H1 (cell line): ENCODE results near the gene PAX5. TPM values are rescaled to one million over a fixed set of nuclear protein-coding genes. Genes with fewer than 3 reads are reported as not detected.

ENCODE experiments used
- CTCF ChIA-PET: fragments of 300-600 bp; sonication (Branson Sonifier 250); formaldehyde crosslinking; loops from one replicate; lab custom pipeline; 2021; ENCODE audit not compliant: partially characterized antibody; lab: Charles Lee
- POLR2A ChIA-PET: fragments of 300-600 bp; sonication (Branson Sonifier 250); formaldehyde crosslinking; loops from one replicate; lab custom pipeline; 2021; ENCODE audit warnings: inconsistent platforms; ENCODE audit not compliant: partially characterized antibody; lab: Charles Lee
- DNase-seq, 2 experiments: peaks; one replicate each; pipeline versions ENCODE4 v3.0.0 to v3.0.0-alpha.2; 2010 to 2022; ENCODE audit warnings: low spot score in 2 of 2, low read depth in 1 of 2, mixed read lengths in 1 of 2
- FAIRE-seq: peaks from 2 replicates; lab custom pipeline; 2011; peaks lifted over from hg19 to GRCh38; lab: Jason Lieb, UNC
- H2AFZ ChIP-seq: 2 replicates; pipeline ENCODE4 v1.8.1; 2012; ENCODE audit warnings: low read length, inconsistent platforms
- H2AK5ac ChIP-seq: 2 replicates; pipeline ENCODE4 v1.6.1; 2013; ENCODE audit warnings: low read depth, low read length
- H2BK120ac ChIP-seq: replicated peaks from 2 replicates; pipeline ENCODE3; 2013; ENCODE audit warnings: low read depth, low read length, inconsistent platforms
- H2BK12ac ChIP-seq: 2 replicates; pipeline ENCODE4 v1.6.1; 2013; ENCODE audit warnings: low read depth, low read length
- H2BK15ac ChIP-seq: 2 replicates; pipeline ENCODE4 v1.6.1; 2013; ENCODE audit warnings: low read length
- H2BK20ac ChIP-seq: 2 replicates; pipeline ENCODE4 v1.6.1; 2013; ENCODE audit warnings: low read length
- H2BK5ac ChIP-seq: 2 replicates; pipeline ENCODE4 v1.6.1; 2013; ENCODE audit warnings: low read depth, low read length
- H3K14ac ChIP-seq: 2 replicates; pipeline ENCODE4 v1.6.1; 2013; ENCODE audit warnings: inconsistent platforms; ENCODE audit not compliant: insufficient read length
- H3K18ac ChIP-seq: 2 replicates; pipeline ENCODE4 v1.6.1; 2013; ENCODE audit warnings: low read length; ENCODE audit errors: extremely low read depth
- H3K23ac ChIP-seq: 2 replicates; pipeline ENCODE4 v1.6.1; 2013; ENCODE audit warnings: inconsistent platforms; ENCODE audit not compliant: insufficient read length
- H3K23me2 ChIP-seq: 2 replicates; pipeline ENCODE4 v1.6.1; 2013; ENCODE audit warnings: low read depth, low read length
- H3K27ac ChIP-seq: 2 replicates; pipeline ENCODE4 v1.6.1; 2011; ENCODE audit warnings: low read depth, low read length, inconsistent platforms
- H3K27me3 ChIP-seq, 4 experiments: replicated peaks in 1 of 4; 1 replicate in 1 of 4; 2 replicates in 3 of 4; pipeline versions ENCODE4 v1.6.1 to v1.8.1; 2011 to 2013; ENCODE audit warnings: low read length in 3 of 4, mild to moderate bottlenecking in 3 of 4, inconsistent platforms in 2 of 4, mixed read lengths in 2 of 4, moderate library complexity in 1 of 4; ENCODE audit not compliant: control insufficient read depth in 3 of 4, insufficient read depth in 3 of 4; ENCODE audit errors: extremely low read depth in 1 of 4
- H3K36me3 ChIP-seq, 4 experiments: 2 replicates each; pipeline versions ENCODE4 v1.6.1 to v1.8.1; 2011 to 2013; ENCODE audit warnings: mild to moderate bottlenecking in 4 of 4, low read length in 3 of 4, moderate library complexity in 2 of 4, control low read depth in 1 of 4, inconsistent platforms in 1 of 4; ENCODE audit not compliant: insufficient read depth in 4 of 4, control insufficient read depth in 2 of 4
- H3K4ac ChIP-seq: replicated peaks from 2 replicates; pipeline ENCODE3; 2013; ENCODE audit warnings: low read length, low read depth, mixed read lengths, inconsistent platforms; ENCODE audit not compliant: insufficient read length
- H3K4me1 ChIP-seq, 4 experiments: replicated peaks in 1 of 4; 1 replicate in 1 of 4; 2 replicates in 3 of 4; pipeline versions ENCODE4 v1.6.1 to v1.8.1; 2011 to 2013; ENCODE audit warnings: low read length in 3 of 4, inconsistent platforms in 2 of 4, mixed read lengths in 1 of 4; ENCODE audit not compliant: insufficient read depth in 4 of 4, control insufficient read depth in 3 of 4
- H3K4me2 ChIP-seq, 2 experiments: 2 replicates each; pipeline versions ENCODE4 v1.6.1 to v1.8.1; 2011 to 2013; ENCODE audit warnings: low read depth in 2 of 2, low read length in 2 of 2, control low read depth in 1 of 2, inconsistent platforms in 1 of 2, mild to moderate bottlenecking in 1 of 2; ENCODE audit not compliant: insufficient read depth in 1 of 2
- H3K4me3 ChIP-seq, 4 experiments: fragments of 200-600, 300-600 bp in 1 of 4; sonication (generic), shearing (Covaris generic), sonication (Bioruptor Twin) in 1 of 4; 2 replicates each; pipeline versions ENCODE4 v1.5.1 to v1.8.1; 2011 to 2016; ENCODE audit warnings: low read length in 4 of 4, low read depth in 3 of 4, control low read depth in 2 of 4, inconsistent platforms in 2 of 4, mild to moderate bottlenecking in 2 of 4, mixed read lengths in 1 of 4, moderate library complexity in 1 of 4; ENCODE audit not compliant: insufficient read depth in 2 of 4; ENCODE audit errors: extremely low read depth in 1 of 4
- H3K56ac ChIP-seq: replicated peaks from 2 replicates; pipeline ENCODE3; 2013; ENCODE audit warnings: low read depth, mild to moderate bottlenecking, mixed read lengths, low read length, inconsistent platforms; ENCODE audit not compliant: insufficient read length
- H3K79me1 ChIP-seq: 2 replicates; pipeline ENCODE4 v1.6.1; 2013; ENCODE audit warnings: low read depth, low read length, control low read depth
- H3K79me2 ChIP-seq, 2 experiments: 2 replicates each; pipeline versions ENCODE4 v1.6.1 to v1.8.1; 2012 to 2013; ENCODE audit warnings: low read length in 2 of 2, mild to moderate bottlenecking in 2 of 2, inconsistent platforms in 1 of 2; ENCODE audit not compliant: insufficient read depth in 2 of 2, control insufficient read depth in 1 of 2
- H3K9ac ChIP-seq, 4 experiments: replicated peaks in 1 of 4; 1 replicate in 1 of 4; 2 replicates in 3 of 4; pipeline versions ENCODE4 v1.6.1 to v1.8.1; 2011 to 2013; ENCODE audit warnings: low read depth in 3 of 4, low read length in 3 of 4, control low read depth in 2 of 4, mild to moderate bottlenecking in 2 of 4, moderate library complexity in 2 of 4, inconsistent platforms in 1 of 4; ENCODE audit errors: extremely low read depth in 1 of 4
- H3K9me3 ChIP-seq, 2 experiments: 2 replicates each; pipeline versions ENCODE4 v1.6.1 to v1.8.1; 2012 to 2013; ENCODE audit warnings: mild to moderate bottlenecking in 2 of 2, moderate library complexity in 2 of 2, control low read depth in 1 of 2, inconsistent platforms in 1 of 2, low read depth in 1 of 2, low read length in 1 of 2, mixed read lengths in 1 of 2; ENCODE audit not compliant: insufficient read depth in 2 of 2
- H4K20me1 ChIP-seq, 2 experiments: replicated peaks in 1 of 2; 2 replicates each; pipeline versions ENCODE3 to v1.8.1; 2011 to 2013; ENCODE audit warnings: inconsistent platforms in 2 of 2, low read length in 2 of 2, mild to moderate bottlenecking in 1 of 2; ENCODE audit not compliant: insufficient read depth in 2 of 2, control insufficient read depth in 1 of 2
- H4K5ac ChIP-seq: 2 replicates; pipeline ENCODE4 v1.6.1; 2013; ENCODE audit warnings: low read length, low read depth, mixed read lengths, inconsistent platforms; ENCODE audit not compliant: insufficient read length
- H4K8ac ChIP-seq: 2 replicates; pipeline ENCODE4 v1.8.0; 2013; ENCODE audit warnings: mild to moderate bottlenecking, moderate library complexity, low read length, inconsistent platforms; ENCODE audit not compliant: insufficient read depth; ENCODE audit errors: extremely low read depth
- H4K91ac ChIP-seq: replicated peaks from 2 replicates; pipeline ENCODE3; 2013; ENCODE audit warnings: low read length, mixed read lengths, inconsistent platforms; ENCODE audit not compliant: insufficient read length
- CREB1 ChIP-seq: IDR thresholded peaks from 2 replicates; pipeline ENCODE4 v1.6.1; 2012; ENCODE audit warnings: inconsistent platforms
- CTBP2 ChIP-seq: IDR thresholded peaks from 2 replicates; pipeline ENCODE4 v1.7.0; 2011; ENCODE audit warnings: borderline replicate concordance, mild to moderate bottlenecking, moderate library complexity, mixed read lengths, low read length; ENCODE audit not compliant: insufficient read depth, insufficient read length
- CTCF ChIP-seq, 3 experiments: IDR thresholded peaks; 1 replicate in 2 of 3; 2 replicates in 1 of 3; pipeline versions ENCODE4 v1.5.1 to v1.6.1; 2011; ENCODE audit warnings: low read length in 3 of 3, mild to moderate bottlenecking in 3 of 3, inconsistent platforms in 2 of 3, low read depth in 1 of 3, moderate library complexity in 1 of 3; ENCODE audit not compliant: insufficient read depth in 1 of 3; ENCODE audit errors: control extremely low read depth in 1 of 3
- RBBP5 ChIP-seq: IDR thresholded peaks from 2 replicates; pipeline ENCODE4 v1.7.1; 2012; ENCODE audit warnings: low read depth, mild to moderate bottlenecking, inconsistent platforms, low read length, moderate library complexity, borderline replicate concordance
- RXRA ChIP-seq: IDR thresholded peaks from 2 replicates; pipeline ENCODE4 v1.6.1; 2011; ENCODE audit warnings: low read depth, mild to moderate bottlenecking, low read length, moderate library complexity; ENCODE audit not compliant: insufficient read depth
- ZNF274 ChIP-seq: IDR thresholded peaks from 2 replicates; pipeline ENCODE4 v1.7.0; 2012; ENCODE audit warnings: low read length, borderline replicate concordance; ENCODE audit errors: extremely low read depth
- WGBS, 2 experiments: shearing (Covaris generic) in 1 of 2; methylation state at CpG; one replicate each; pipeline versions ENCODE4 v1.1.6 to v1.1.7; 2013 to 2015; ENCODE audit warnings: low lambda C conversion rate in 2 of 2, mixed read lengths in 2 of 2, inconsistent platforms in 1 of 2, low coverage in 1 of 2, missing lambda C conversion rate in 1 of 2; ENCODE audit not compliant: insufficient replicate concordance in 2 of 2, insufficient coverage in 1 of 2, insufficient read length in 1 of 2; ENCODE audit errors: extremely low coverage in 1 of 2, missing lambda C conversion rate in 1 of 2; 5-methylcytosine and 5-hydroxymethylcytosine counted together
- polyA plus RNA-seq, 7 experiments: library from polyadenylated mRNA; depleted of rRNA in 3 of 7; stranded (reverse) in 5 of 7; unstranded in 2 of 7; fragments of >200 nt in 5 of 7; fragments of 200-250 nt in 2 of 7; gene quantifications; 1 replicate in 5 of 7; 2 replicates in 1 of 7; 4 replicates in 1 of 7; pipeline versions ENCODE4 v1.2.1 to v1.2.3, GENCODE V29; 2011 to 2013; ENCODE audit warnings: missing spikeins in 2 of 7, mixed read lengths in 2 of 7
- total RNA-seq: library from RNA; stranded (reverse); fragmentation: NEBNext Ultra II Directional; extraction: Animal tissue kit (Norgen Biotek cat#: 25700); gene quantifications from 2 replicates; pipeline ENCODE4 v1.2.1, GENCODE V29; 2021
- TF ChIP-seq, protein P1 (sequence below): IDR thresholded peaks from 2 replicates; pipeline ENCODE4 v1.6.1; 2012; ENCODE audit warnings: low read length, inconsistent platforms

The PAX5 gene
- total and polyA plus RNA-seq, 2 of the 8 experiments (the other 6 are each of a cell fraction or from before 2014, with no cell fraction given), result 0.29 to 0.43 TPM

- no peaks in the 10 kb centered on the region for H3K36me3 ChIP-seq
- no peak overlapping the region for H3K9ac ChIP-seq
- H3K4ac ChIP-seq, result no peak overlapping the region
- POLR2A ChIA-PET, result no interaction called here
- no peak overlapping the region for H4K5ac ChIP-seq
- no peak overlapping the region for H3K23ac ChIP-seq
- no peak overlapping the region for H2BK120ac ChIP-seq
- H3K14ac ChIP-seq, result no peak overlapping the region
- FAIRE-seq (no peak), DNase-seq (no peak)
- H3K27me3 ChIP-seq, result peaks cover 0 to 22% (median 21%) of the 10 kb centered on the region in 4 experiments; a peak in 6 of 7 replicates
- no peak overlapping the region for H2AK5ac ChIP-seq
- H3K79me2 ChIP-seq, result no peaks in the 10 kb centered on the region
- H4K8ac ChIP-seq, result no peak overlapping the region
- no peak overlapping the region for H2BK12ac ChIP-seq
- CTCF ChIA-PET, result interaction anchor here (0.8 to 1.9 kb wide), 3 partner anchors 10 to 44 kb away, joined by 3 to 5 read pairs (median 3); no protein-coding TSS in a partner anchor
- H4K20me1 ChIP-seq, result peaks cover 0 to 1% of the 10 kb centered on the region in 2 experiments
- no peak overlapping the region for H2BK15ac ChIP-seq
- H3K56ac ChIP-seq, result no peak overlapping the region
- no peak overlapping the region for H2BK5ac ChIP-seq
- H3K4me2 ChIP-seq, result no peak overlapping the region
- H3K27ac ChIP-seq, result no peak overlapping the region
- peaks cover 0 to 18% (median 11%) of the 10 kb centered on the region in 4 experiments; a peak in 6 of 7 replicates for H3K4me1 ChIP-seq
- H2BK20ac ChIP-seq, result no peak overlapping the region
- H3K18ac ChIP-seq, result no peak overlapping the region
- WGBS, 2 experiments, result 85% methylated on average over 6 of the region's 6 CpGs; no CpG with 5 or more reads in 1 of the 2 experiments
- H3K23me2 ChIP-seq, result peaks cover 5% of the 10 kb centered on the region; the same call in 1 of the 2 replicates
- no peak overlapping the region for H2AFZ ChIP-seq
- H3K79me1 ChIP-seq, result no peaks in the 10 kb centered on the region
- no peak overlapping the region for H4K91ac ChIP-seq
- H3K9me3 ChIP-seq, result no peaks in the 10 kb centered on the region
- H3K4me3 ChIP-seq, result no peak overlapping the region
- TF ChIP-seq CREB1 (no peak), CTCF (IDR thresholded peaks at IDR 0.05; ENCODE audit: control extremely low read depth in 1 of 3, insufficient read depth in 1 of 3, low read depth in 1 of 3, low read length in 3 of 3) (no peak), RXRA (no peak), CTBP2 (no peak), RBBP5 (no peak), ZNF274 (no peak)
- TF ChIP-seq, protein P1, sequence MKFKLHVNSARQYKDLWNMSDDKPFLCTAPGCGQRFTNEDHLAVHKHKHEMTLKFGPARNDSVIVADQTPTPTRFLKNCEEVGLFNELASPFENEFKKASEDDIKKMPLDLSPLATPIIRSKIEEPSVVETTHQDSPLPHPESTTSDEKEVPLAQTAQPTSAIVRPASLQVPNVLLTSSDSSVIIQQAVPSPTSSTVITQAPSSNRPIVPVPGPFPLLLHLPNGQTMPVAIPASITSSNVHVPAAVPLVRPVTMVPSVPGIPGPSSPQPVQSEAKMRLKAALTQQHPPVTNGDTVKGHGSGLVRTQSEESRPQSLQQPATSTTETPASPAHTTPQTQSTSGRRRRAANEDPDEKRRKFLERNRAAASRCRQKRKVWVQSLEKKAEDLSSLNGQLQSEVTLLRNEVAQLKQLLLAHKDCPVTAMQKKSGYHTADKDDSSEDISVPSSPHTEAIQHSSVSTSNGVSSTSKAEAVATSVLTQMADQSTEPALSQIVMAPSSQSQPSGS, result no peak
Measured at GRCh38 chr9:36822201-36822600, 211.9 kb downstream of the PAX5 start.
